ENCODE measurements around the gene RAD50.

Gene RAD50

DNA sequence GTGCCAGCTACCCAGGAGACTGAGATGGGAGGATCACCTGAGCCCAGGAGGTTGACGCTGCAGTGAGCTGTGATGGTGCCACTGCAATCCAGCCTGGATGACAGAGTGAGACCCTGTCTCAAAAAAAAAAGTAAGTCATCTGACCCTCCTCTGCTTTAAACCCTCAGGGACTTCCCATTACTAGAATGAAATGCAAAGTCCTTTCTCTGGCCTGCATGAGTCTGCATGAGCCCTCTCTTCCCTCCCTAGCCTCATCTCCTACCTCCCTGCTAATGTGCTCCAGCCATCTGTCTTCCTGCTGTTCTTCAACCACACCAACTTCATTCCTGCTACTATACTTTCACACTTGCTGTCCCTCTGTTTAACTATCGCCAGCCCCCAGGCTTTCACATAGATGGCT, 28.8 kb upstream of the RAD50 start:
- no CpG with 5 or more reads among the region's 2 CpGs for WGBS (ENCODE audit: extremely low coverage, insufficient coverage, insufficient read length)
- H2AK5ac ChIP-seq (ENCODE audit: low read length) = no peak overlapping the region
- H3K14ac ChIP-seq (ENCODE audit: low read length) = no peak overlapping the region

GRCh38 chr5:132528866-132529634, 27.7 kb upstream of the RAD50 start:
- no peak overlapping the region for H2BK120ac ChIP-seq (ENCODE audit: insufficient read depth, low read length, poor library complexity)
- H3K18ac ChIP-seq (ENCODE audit: low read length) = no peak overlapping the region
- no peaks in the 10 kb centered on the region for H3K4me1 ChIP-seq (ENCODE audit: control insufficient read depth in 1 of 2, insufficient read depth in 2 of 2, low read length in 2 of 2)
- WGBS (ENCODE audit: extremely low coverage, insufficient coverage, insufficient read length) = no CpG with 5 or more reads among the region's 6 CpGs
- no peak overlapping the region for H3K4ac ChIP-seq (ENCODE audit: low read depth, low read length)
- no peak overlapping the region for H2BK5ac ChIP-seq (ENCODE audit: low read depth, low read length, poor library complexity)
- no peaks in the 10 kb centered on the region for H3K9me3 ChIP-seq (ENCODE audit: insufficient read depth, low read depth, low read length)
- H4K91ac ChIP-seq (ENCODE audit: low read depth, low read length) = no peak overlapping the region
- H2BK12ac ChIP-seq (ENCODE audit: low read length) = no peak overlapping the region
- H3K79me1 ChIP-seq (ENCODE audit: low read length) = no peaks in the 10 kb centered on the region
- H3K4me3 ChIP-seq (ENCODE audit: low read depth, low read length) = no peak overlapping the region
- no peak overlapping the region for H4K12ac ChIP-seq (ENCODE audit: low read depth, low read length)
- no peak overlapping the region for H2AFZ ChIP-seq (ENCODE audit: insufficient read depth, low read length, poor library complexity)
- no peak overlapping the region for H3K4me2 ChIP-seq (ENCODE audit: low read length)
- H3K27me3 ChIP-seq (ENCODE audit: insufficient read depth, low read length) = no peaks in the 10 kb centered on the region
- no peak overlapping the region for H3K23ac ChIP-seq (ENCODE audit: low read length)
- no peaks in the 10 kb centered on the region for H3K36me3 ChIP-seq (ENCODE audit: control insufficient read depth in 1 of 2, insufficient read depth in 2 of 2, low read length in 2 of 2)
- H3K14ac ChIP-seq (ENCODE audit: low read length) = no peak overlapping the region
- no peak overlapping the region for H4K8ac ChIP-seq (ENCODE audit: low read depth, low read length)
- H3K79me2 ChIP-seq (ENCODE audit: control insufficient read depth, insufficient read depth, low read length, poor library complexity) = no peaks in the 10 kb centered on the region
- DNase-seq = no peak
- H3K9ac ChIP-seq (ENCODE audit: low read length) = no peak overlapping the region
- H3K27ac ChIP-seq (ENCODE audit: low read depth, low read length) = no peak overlapping the region
- no peak overlapping the region for H2AK5ac ChIP-seq (ENCODE audit: low read length)

More for the DNA sequence above, 28.8 kb upstream of the RAD50 start:
- no peak overlapping the region for H4K12ac ChIP-seq (ENCODE audit: low read depth, low read length)
- no peak overlapping the region for H4K8ac ChIP-seq (ENCODE audit: low read depth, low read length)
- H2AFZ ChIP-seq (ENCODE audit: insufficient read depth, low read length, poor library complexity) = no peak overlapping the region
- H3K4ac ChIP-seq (ENCODE audit: low read depth, low read length) = no peak overlapping the region
- no peaks in the 10 kb centered on the region for H3K4me1 ChIP-seq (ENCODE audit: control insufficient read depth in 1 of 2, insufficient read depth in 2 of 2, low read length in 2 of 2)
- no peak for DNase-seq
- no peak overlapping the region for H3K4me2 ChIP-seq (ENCODE audit: low read length)
- H3K9ac ChIP-seq (ENCODE audit: low read length) = no peak overlapping the region
- no peaks in the 10 kb centered on the region for H3K9me3 ChIP-seq (ENCODE audit: insufficient read depth, low read depth, low read length)
- no peak overlapping the region for H3K18ac ChIP-seq (ENCODE audit: low read length)
- no peaks in the 10 kb centered on the region for H3K79me1 ChIP-seq (ENCODE audit: low read length)
- no peak overlapping the region for H3K27ac ChIP-seq (ENCODE audit: low read depth, low read length)
- H3K27me3 ChIP-seq (ENCODE audit: insufficient read depth, low read length) = no peaks in the 10 kb centered on the region
- H3K79me2 ChIP-seq (ENCODE audit: control insufficient read depth, insufficient read depth, low read length, poor library complexity) = no peaks in the 10 kb centered on the region
- no peak overlapping the region for H2BK5ac ChIP-seq (ENCODE audit: low read depth, low read length, poor library complexity)
- no peak overlapping the region for H2BK12ac ChIP-seq (ENCODE audit: low read length)
- no peak overlapping the region for H2BK120ac ChIP-seq (ENCODE audit: insufficient read depth, low read length, poor library complexity)
- no peak overlapping the region for H4K91ac ChIP-seq (ENCODE audit: low read depth, low read length)
- H3K36me3 ChIP-seq (ENCODE audit: control insufficient read depth in 1 of 2, insufficient read depth in 2 of 2, low read length in 2 of 2) = no peaks in the 10 kb centered on the region
- no peak overlapping the region for H3K23ac ChIP-seq (ENCODE audit: low read length)
- no peak overlapping the region for H3K4me3 ChIP-seq (ENCODE audit: low read depth, low read length)

GRCh38 chr5:132530946-132531345, 25.8 kb upstream of the RAD50 start:
- Histone ChIP-seq H3K27me3 (ENCODE audit: insufficient read depth, low read length) (no peaks in the 10 kb centered on the region), H4K8ac (ENCODE audit: low read depth, low read length) (no peak overlapping the region), H3K18ac (ENCODE audit: low read length) (no peak overlapping the region), H3K9me3 (ENCODE audit: insufficient read depth, low read depth, low read length) (no peaks in the 10 kb centered on the region), H3K4me3 (ENCODE audit: low read depth, low read length) (no peak overlapping the region), H2AFZ (ENCODE audit: insufficient read depth, low read length, poor library complexity) (no peak overlapping the region), H4K12ac (ENCODE audit: low read depth, low read length) (no peak overlapping the region), H3K4me1 (ENCODE audit: control insufficient read depth in 1 of 2, insufficient read depth in 2 of 2, low read length in 2 of 2) (no peaks in the 10 kb centered on the region), H3K23ac (ENCODE audit: low read length) (no peak overlapping the region), H2AK5ac (ENCODE audit: low read length) (no peak overlapping the region), H3K14ac (ENCODE audit: low read length) (no peak overlapping the region), H3K36me3 (ENCODE audit: control insufficient read depth in 1 of 2, insufficient read depth in 2 of 2, low read length in 2 of 2) (no peaks in the 10 kb centered on the region), H3K9ac (ENCODE audit: low read length) (no peak overlapping the region), H2BK120ac (ENCODE audit: insufficient read depth, low read length, poor library complexity) (no peak overlapping the region), H3K4me2 (ENCODE audit: low read length) (no peak overlapping the region), H2BK5ac (ENCODE audit: low read depth, low read length, poor library complexity) (no peak overlapping the region), H3K79me1 (ENCODE audit: low read length) (no peaks in the 10 kb centered on the region), H3K27ac (ENCODE audit: low read depth, low read length) (no peak overlapping the region), H3K79me2 (ENCODE audit: control insufficient read depth, insufficient read depth, low read length, poor library complexity) (no peaks in the 10 kb centered on the region), H3K4ac (ENCODE audit: low read depth, low read length) (no peak overlapping the region), H4K91ac (ENCODE audit: low read depth, low read length) (no peak overlapping the region), H2BK12ac (ENCODE audit: low read length) (no peak overlapping the region)
- WGBS (ENCODE audit: extremely low coverage, insufficient coverage, insufficient read length) = no CpG with 5 or more reads among the region's 4 CpGs
- no peak for DNase-seq

GRCh38 chr5:132539716-132540115, 17.1 kb upstream of the RAD50 start:
- no peak overlapping the region for H4K8ac ChIP-seq (ENCODE audit: low read depth, low read length)
- H3K79me1 ChIP-seq (ENCODE audit: low read length) = no peaks in the 10 kb centered on the region
- H3K23ac ChIP-seq (ENCODE audit: low read length) = no peak overlapping the region
- H3K79me2 ChIP-seq (ENCODE audit: control insufficient read depth, insufficient read depth, low read length, poor library complexity) = no peaks in the 10 kb centered on the region
- WGBS (ENCODE audit: extremely low coverage, insufficient coverage, insufficient read length) = no CpG with 5 or more reads among the region's 4 CpGs
- no peak overlapping the region for H3K18ac ChIP-seq (ENCODE audit: low read length)
- H2BK12ac ChIP-seq (ENCODE audit: low read length) = no peak overlapping the region
- H2BK5ac ChIP-seq (ENCODE audit: low read depth, low read length, poor library complexity) = no peak overlapping the region
- no peak overlapping the region for H3K4me3 ChIP-seq (ENCODE audit: low read depth, low read length)
- no peak overlapping the region for H3K27ac ChIP-seq (ENCODE audit: low read depth, low read length)
- no peak for DNase-seq
- no peak overlapping the region for H2AFZ ChIP-seq (ENCODE audit: insufficient read depth, low read length, poor library complexity)
- no peaks in the 10 kb centered on the region for H3K9me3 ChIP-seq (ENCODE audit: insufficient read depth, low read depth, low read length)
- H3K9ac ChIP-seq (ENCODE audit: low read length) = no peak overlapping the region
- H2AK5ac ChIP-seq (ENCODE audit: low read length) = no peak overlapping the region
- H3K4me1 ChIP-seq (ENCODE audit: control insufficient read depth in 1 of 2, insufficient read depth in 2 of 2, low read length in 2 of 2) = no peaks in the 10 kb centered on the region
- H2BK120ac ChIP-seq (ENCODE audit: insufficient read depth, low read length, poor library complexity) = no peak overlapping the region
- H3K4me2 ChIP-seq (ENCODE audit: low read length) = no peak overlapping the region
- no peak overlapping the region for H4K12ac ChIP-seq (ENCODE audit: low read depth, low read length)
- H3K27me3 ChIP-seq (ENCODE audit: insufficient read depth, low read length) = no peaks in the 10 kb centered on the region
- no peak overlapping the region for H3K4ac ChIP-seq (ENCODE audit: low read depth, low read length)
- no peak overlapping the region for H4K91ac ChIP-seq (ENCODE audit: low read depth, low read length)
- H3K36me3 ChIP-seq (ENCODE audit: control insufficient read depth in 1 of 2, insufficient read depth in 2 of 2, low read length in 2 of 2) = no peaks in the 10 kb centered on the region
- no peak overlapping the region for H3K14ac ChIP-seq (ENCODE audit: low read length)
